ENCODE measurements around the gene FZD1. TPM values are rescaled to one million over a fixed set of nuclear protein-coding genes. Genes with fewer than 3 reads are reported as not detected.

Gene FZD1
- total and polyA plus RNA-seq, 2 of the 13 experiments (the other 11 are each of a cell fraction or from before 2014, with no cell fraction given) = 0.22 to 0.80 TPM

DNA sequence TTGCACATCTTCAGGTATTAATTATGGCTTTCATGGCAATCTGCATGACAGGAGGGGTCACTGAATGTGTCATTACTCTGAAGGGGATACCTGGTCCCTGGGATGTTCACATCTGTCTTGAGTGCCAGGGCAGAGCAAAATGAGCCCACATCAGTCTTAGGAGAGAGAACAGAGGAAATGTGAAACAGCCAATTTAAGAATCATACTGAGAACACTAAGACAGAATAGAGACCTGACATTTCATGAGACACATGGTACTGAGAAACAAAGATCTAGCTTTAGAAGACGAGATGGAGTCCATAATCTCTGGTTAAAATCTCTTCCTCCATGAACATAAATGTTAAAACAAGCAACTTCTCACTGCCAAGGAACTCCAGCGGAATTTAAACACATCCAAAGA is 34.1 kb upstream of the FZD1 start (continued):
- TF ChIP-seq, protein P1, sequence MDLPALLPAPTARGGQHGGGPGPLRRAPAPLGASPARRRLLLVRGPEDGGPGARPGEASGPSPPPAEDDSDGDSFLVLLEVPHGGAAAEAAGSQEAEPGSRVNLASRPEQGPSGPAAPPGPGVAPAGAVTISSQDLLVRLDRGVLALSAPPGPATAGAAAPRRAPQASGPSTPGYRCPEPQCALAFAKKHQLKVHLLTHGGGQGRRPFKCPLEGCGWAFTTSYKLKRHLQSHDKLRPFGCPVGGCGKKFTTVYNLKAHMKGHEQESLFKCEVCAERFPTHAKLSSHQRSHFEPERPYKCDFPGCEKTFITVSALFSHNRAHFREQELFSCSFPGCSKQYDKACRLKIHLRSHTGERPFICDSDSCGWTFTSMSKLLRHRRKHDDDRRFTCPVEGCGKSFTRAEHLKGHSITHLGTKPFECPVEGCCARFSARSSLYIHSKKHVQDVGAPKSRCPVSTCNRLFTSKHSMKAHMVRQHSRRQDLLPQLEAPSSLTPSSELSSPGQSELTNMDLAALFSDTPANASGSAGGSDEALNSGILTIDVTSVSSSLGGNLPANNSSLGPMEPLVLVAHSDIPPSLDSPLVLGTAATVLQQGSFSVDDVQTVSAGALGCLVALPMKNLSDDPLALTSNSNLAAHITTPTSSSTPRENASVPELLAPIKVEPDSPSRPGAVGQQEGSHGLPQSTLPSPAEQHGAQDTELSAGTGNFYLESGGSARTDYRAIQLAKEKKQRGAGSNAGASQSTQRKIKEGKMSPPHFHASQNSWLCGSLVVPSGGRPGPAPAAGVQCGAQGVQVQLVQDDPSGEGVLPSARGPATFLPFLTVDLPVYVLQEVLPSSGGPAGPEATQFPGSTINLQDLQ (CRISPR knock-in tag; IDR thresholded peaks at IDR 0.05) = no peak
- TF ChIP-seq TEAD2 (CRISPR knock-in tag; IDR thresholded peaks at IDR 0.05) = no peak

DNA sequence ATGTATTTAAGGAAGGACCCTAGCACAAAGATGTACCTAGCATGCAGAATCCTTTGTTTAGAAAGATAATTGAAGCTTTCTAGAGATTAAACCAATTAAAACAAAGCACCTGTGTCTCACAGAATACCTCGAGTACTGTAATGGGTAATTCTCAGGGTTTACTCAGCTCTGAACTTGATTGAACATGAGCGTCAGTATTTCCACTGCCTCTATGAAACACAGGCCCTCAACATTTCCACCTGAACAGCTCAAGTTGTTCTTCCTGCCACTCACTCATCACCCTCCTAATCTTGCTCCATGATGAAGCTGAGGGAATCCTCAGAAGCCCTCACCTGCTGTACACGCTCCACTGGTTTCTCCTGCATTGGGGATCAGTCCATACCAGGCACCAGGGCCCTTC is 33.7 kb upstream of the FZD1 start:
- Histone ChIP-seq H3K4me2 (ENCODE audit: low read depth, low read length) (no peak overlapping the region), H3K4me3 (replicated peaks in 1 of 3; ENCODE audit: insufficient read depth in 1 of 3, low read depth in 2 of 3, low read length in 3 of 3) (no peak overlapping the region), H3K4me1 (ENCODE audit: insufficient read depth, low read length) (no peaks in the 10 kb centered on the region), H3K27me3 (ENCODE audit: control insufficient read depth in 1 of 2, insufficient read depth in 2 of 2, low read length in 2 of 2) (peaks cover 0 to 12% of the 10 kb centered on the region in 2 experiments; a peak in 1 of 5 replicates), H3K27ac (ENCODE audit: extremely low read length, insufficient read depth, low read length) (no peak overlapping the region), H3K9me3 (ENCODE audit: low read length) (no peaks in the 10 kb centered on the region), H3K36me3 (replicated peaks in 1 of 2; ENCODE audit: control insufficient read depth in 1 of 2, insufficient read depth in 2 of 2, low read length in 2 of 2) (no peaks in the 10 kb centered on the region), H4K20me1 (ENCODE audit: insufficient read depth, low read length) (no peaks in the 10 kb centered on the region), H3K9ac (ENCODE audit: insufficient read depth, low read depth, low read length) (no peak overlapping the region), H2AFZ (ENCODE audit: low read length) (no peak overlapping the region), H3K79me2 (ENCODE audit: insufficient read depth, low read length) (no peaks in the 10 kb centered on the region)
- FAIRE-seq = no peak
- POLR2A ChIA-PET = no interaction called here
- DNase-seq (ENCODE audit: low spot score) = no peak
- WGBS (ENCODE audit: low lambda C conversion rate) = 14% methylated on average over 3 of the region's 3 CpGs
- in situ Hi-C loops (cut with HindIII; ENCODE audit: extremely low pct_ligation_motif_present, low pct_unique_long_range_greater_than_20kb) (no loop called here), intact Hi-C loops (cut with micrococcal nuclease; ENCODE audit: unreplicated experiment) (no loop called here)
- no peak for ATAC-seq
- CTCF ChIA-PET (ENCODE audit: low intra/inter-chr PET ratio, low total read pairs) = no interaction called here
- BruUV-seq (replicated peaks) = no TSS peak
- TF ChIP-seq KAT2B (IDR thresholded peaks at IDR 0.05; ENCODE audit: borderline replicate concordance, low read depth, low read length) = no peak
- TF ChIP-seq, protein P2, sequence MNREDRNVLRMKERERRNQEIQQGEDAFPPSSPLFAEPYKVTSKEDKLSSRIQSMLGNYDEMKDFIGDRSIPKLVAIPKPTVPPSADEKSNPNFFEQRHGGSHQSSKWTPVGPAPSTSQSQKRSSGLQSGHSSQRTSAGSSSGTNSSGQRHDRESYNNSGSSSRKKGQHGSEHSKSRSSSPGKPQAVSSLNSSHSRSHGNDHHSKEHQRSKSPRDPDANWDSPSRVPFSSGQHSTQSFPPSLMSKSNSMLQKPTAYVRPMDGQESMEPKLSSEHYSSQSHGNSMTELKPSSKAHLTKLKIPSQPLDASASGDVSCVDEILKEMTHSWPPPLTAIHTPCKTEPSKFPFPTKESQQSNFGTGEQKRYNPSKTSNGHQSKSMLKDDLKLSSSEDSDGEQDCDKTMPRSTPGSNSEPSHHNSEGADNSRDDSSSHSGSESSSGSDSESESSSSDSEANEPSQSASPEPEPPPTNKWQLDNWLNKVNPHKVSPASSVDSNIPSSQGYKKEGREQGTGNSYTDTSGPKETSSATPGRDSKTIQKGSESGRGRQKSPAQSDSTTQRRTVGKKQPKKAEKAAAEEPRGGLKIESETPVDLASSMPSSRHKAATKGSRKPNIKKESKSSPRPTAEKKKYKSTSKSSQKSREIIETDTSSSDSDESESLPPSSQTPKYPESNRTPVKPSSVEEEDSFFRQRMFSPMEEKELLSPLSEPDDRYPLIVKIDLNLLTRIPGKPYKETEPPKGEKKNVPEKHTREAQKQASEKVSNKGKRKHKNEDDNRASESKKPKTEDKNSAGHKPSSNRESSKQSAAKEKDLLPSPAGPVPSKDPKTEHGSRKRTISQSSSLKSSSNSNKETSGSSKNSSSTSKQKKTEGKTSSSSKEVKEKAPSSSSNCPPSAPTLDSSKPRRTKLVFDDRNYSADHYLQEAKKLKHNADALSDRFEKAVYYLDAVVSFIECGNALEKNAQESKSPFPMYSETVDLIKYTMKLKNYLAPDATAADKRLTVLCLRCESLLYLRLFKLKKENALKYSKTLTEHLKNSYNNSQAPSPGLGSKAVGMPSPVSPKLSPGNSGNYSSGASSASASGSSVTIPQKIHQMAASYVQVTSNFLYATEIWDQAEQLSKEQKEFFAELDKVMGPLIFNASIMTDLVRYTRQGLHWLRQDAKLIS (CRISPR knock-in tag; IDR thresholded peaks at IDR 0.05) = no peak
- no peak for TF ChIP-seq MIXL1 (CRISPR knock-in tag; IDR thresholded peaks at IDR 0.05)
- TF ChIP-seq ZBTB42 (CRISPR knock-in tag; IDR thresholded peaks at IDR 0.05) = no peak
- no peak for TF ChIP-seq ZNF709 (CRISPR knock-in tag; IDR thresholded peaks at IDR 0.05)
- TF ChIP-seq ZNF577 (CRISPR knock-in tag; IDR thresholded peaks at IDR 0.05; ENCODE audit: borderline replicate concordance, low read depth) = no peak
- TF ChIP-seq HOXA9 (CRISPR knock-in tag; IDR thresholded peaks at IDR 0.05; ENCODE audit: borderline replicate concordance) = no peak
- TF ChIP-seq HNRNPK (IDR thresholded peaks at IDR 0.05; ENCODE audit: low read depth, low read length, poor library complexity, severe bottlenecking) = no peak
- TF ChIP-seq CHD2 (IDR thresholded peaks at IDR 0.05; ENCODE audit: low read depth, low read length) = no peak
- TF ChIP-seq, protein P3, sequence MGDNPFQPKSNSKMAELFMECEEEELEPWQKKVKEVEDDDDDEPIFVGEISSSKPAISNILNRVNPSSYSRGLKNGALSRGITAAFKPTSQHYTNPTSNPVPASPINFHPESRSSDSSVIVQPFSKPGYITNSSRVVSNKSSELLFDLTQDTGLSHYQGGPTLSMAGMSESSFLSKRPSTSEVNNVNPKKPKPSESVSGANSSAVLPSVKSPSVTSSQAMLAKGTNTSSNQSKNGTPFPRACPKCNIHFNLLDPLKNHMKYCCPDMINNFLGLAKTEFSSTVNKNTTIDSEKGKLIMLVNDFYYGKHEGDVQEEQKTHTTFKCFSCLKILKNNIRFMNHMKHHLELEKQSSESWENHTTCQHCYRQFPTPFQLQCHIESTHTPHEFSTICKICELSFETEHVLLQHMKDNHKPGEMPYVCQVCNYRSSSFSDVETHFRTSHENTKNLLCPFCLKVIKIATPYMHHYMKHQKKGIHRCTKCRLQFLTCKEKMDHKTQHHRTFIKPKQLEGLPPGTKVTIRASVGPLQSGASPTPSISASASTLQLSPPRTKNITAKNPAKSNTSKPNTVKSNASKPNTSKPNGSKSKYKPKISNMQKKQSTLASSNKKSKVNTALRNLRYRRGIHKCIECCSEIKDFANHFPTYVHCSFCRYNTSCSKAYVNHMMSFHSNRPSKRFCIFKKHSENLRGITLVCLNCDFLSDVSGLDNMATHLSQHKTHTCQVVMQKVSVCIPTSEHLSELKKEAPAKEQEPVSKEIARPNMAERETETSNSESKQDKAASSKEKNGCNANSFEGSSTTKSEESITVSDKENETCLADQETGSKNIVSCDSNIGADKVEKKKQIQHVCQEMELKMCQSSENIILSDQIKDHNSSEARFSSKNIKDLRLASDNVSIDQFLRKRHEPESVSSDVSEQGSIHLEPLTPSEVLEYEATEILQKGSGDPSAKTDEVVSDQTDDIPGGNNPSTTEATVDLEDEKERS (CRISPR knock-in tag; IDR thresholded peaks at IDR 0.05) = no peak
- TF ChIP-seq ZNF558 (CRISPR knock-in tag; IDR thresholded peaks at IDR 0.05; ENCODE audit: borderline replicate concordance) = no peak
- TF ChIP-seq ZNF234 (CRISPR knock-in tag; conservative IDR thresholded peaks at IDR 0.05) = no peak
- TF ChIP-seq JUNB (CRISPR knock-in tag; IDR thresholded peaks at IDR 0.05; ENCODE audit: borderline replicate concordance) = no peak
